ENCODE results near the gene SOX3.

DNA sequence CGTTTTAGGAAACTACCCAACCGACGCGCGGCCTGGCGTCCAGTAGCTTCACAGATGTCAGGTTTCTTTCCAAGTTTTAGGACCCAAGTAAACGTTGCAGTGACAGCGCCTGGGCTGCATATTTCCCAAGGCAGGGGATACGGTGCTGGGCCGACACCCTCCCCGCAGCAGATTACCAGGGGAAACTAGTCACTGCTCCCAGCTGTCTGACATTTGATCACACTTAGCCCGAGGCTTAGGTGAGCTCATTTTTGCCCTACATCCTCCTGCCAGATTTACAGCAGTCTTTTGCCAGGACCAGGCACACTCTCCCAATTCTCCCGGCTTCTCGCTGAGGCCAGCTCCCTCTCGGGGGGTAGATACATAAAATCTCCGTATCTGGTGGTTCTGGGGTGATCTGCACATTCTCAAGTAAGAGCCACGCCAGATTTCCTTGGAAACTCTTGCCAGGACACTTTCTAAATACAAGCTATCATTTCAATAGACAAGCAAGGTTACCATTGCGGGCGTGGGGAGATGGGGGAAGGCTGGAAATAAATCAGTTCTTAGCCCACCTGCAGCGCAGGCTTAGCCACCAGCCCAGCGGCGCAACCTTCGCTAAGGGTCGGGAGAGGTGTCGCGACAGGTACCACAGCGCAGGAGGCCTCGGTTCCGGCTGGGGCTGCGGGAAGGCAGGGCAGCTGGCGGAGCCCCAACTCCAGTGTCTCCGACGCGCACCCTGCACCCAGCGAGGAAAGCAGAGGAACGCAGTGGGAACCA is 2.5 kb upstream of the SOX3 start:
- no peak for TF ChIP-seq POLR2AphosphoS5 (IDR thresholded peaks at IDR 0.05)
- no peak for TF ChIP-seq POLR2A (IDR thresholded peaks at IDR 0.05)
- TF ChIP-seq, protein P1, sequence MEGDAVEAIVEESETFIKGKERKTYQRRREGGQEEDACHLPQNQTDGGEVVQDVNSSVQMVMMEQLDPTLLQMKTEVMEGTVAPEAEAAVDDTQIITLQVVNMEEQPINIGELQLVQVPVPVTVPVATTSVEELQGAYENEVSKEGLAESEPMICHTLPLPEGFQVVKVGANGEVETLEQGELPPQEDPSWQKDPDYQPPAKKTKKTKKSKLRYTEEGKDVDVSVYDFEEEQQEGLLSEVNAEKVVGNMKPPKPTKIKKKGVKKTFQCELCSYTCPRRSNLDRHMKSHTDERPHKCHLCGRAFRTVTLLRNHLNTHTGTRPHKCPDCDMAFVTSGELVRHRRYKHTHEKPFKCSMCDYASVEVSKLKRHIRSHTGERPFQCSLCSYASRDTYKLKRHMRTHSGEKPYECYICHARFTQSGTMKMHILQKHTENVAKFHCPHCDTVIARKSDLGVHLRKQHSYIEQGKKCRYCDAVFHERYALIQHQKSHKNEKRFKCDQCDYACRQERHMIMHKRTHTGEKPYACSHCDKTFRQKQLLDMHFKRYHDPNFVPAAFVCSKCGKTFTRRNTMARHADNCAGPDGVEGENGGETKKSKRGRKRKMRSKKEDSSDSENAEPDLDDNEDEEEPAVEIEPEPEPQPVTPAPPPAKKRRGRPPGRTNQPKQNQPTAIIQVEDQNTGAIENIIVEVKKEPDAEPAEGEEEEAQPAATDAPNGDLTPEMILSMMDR (IDR thresholded peaks at IDR 0.05), result no peak

Data from prostate gland (tissue), 2 donors.